Panc1 (cell line): Measurements from ENCODE around the gene MARCHF3. TPM values are rescaled to one million over a fixed set of nuclear protein-coding genes. Genes with fewer than 3 reads are reported as not detected.

Source experiments
- ATAC-seq: fragments of 200-7000 bp; cut with Tn5 transposase; 2 replicates; pipeline ENCODE4 v1.9.1; 2020; ENCODE audit warnings: mild to moderate bottlenecking, moderate library complexity
- BruUV-seq: library from RNA; stranded (reverse); fragments of 400-500 nt; replicated peaks from 2 replicates; lab custom pipeline; 2021; lab: Mats Ljungman, UMichigan
- CTCF ChIA-PET: fragments of 300-600 bp; sonication (Branson Sonifier 250); formaldehyde crosslinking; loops from one replicate; lab custom pipeline; 2022; ENCODE audit warnings: antibody characterized with exemption; lab: Charles Lee
- POLR2A ChIA-PET: fragments of 300-600 bp; sonication (Branson Sonifier 250); formaldehyde crosslinking; loops from one replicate; lab custom pipeline; 2022; ENCODE audit warnings: antibody characterized with exemption; lab: Charles Lee
- DNase-seq: peaks from one replicate; pipeline ENCODE4 v3.0.0-alpha.2; 2010; ENCODE audit warnings: low read depth, low spot score
- H3K27ac ChIP-seq: 2 replicates; pipeline ENCODE4 v1.5.1; 2011; ENCODE audit warnings: mild to moderate bottlenecking, low read length, inconsistent platforms
- H3K27me3 ChIP-seq: fragments of 200-500 bp; sonication (Bioruptor generic); 2 replicates; pipeline ENCODE4 v1.6.0; 2014; ENCODE audit warnings: low read length, inconsistent platforms; ENCODE audit not compliant: control insufficient read depth, insufficient read depth
- H3K36me3 ChIP-seq: fragments of 200-500 bp; sonication (Bioruptor generic); 2 replicates; pipeline ENCODE4 v1.5.1; 2014; ENCODE audit warnings: inconsistent platforms, mild to moderate bottlenecking, low read length, moderate library complexity; ENCODE audit not compliant: control insufficient read depth, insufficient read depth
- H3K4me1 ChIP-seq: 2 replicates; pipeline ENCODE4 v1.5.1; 2011; ENCODE audit warnings: inconsistent platforms, mild to moderate bottlenecking, low read length, moderate library complexity; ENCODE audit not compliant: control insufficient read depth, insufficient read depth
- H3K4me3 ChIP-seq, 2 experiments: 2 replicates each; pipeline ENCODE4 v1.5.1; 2011 to 2012; ENCODE audit warnings: low read depth in 2 of 2, low read length in 2 of 2, mild to moderate bottlenecking in 2 of 2, inconsistent platforms in 1 of 2, moderate library complexity in 1 of 2
- H3K9me3 ChIP-seq: fragments of 200-500 bp; sonication (Bioruptor generic); 2 replicates; pipeline ENCODE4 v1.5.1; 2014; ENCODE audit warnings: low read depth, mild to moderate bottlenecking, inconsistent platforms, low read length, moderate library complexity; ENCODE audit not compliant: control insufficient read depth, insufficient read depth
- POLR2AphosphoS5 ChIP-seq: IDR thresholded peaks from 2 replicates; pipeline ENCODE4 v1.6.1; 2012; ENCODE audit warnings: mild to moderate bottlenecking, low read depth, low read length, moderate library complexity
- SIN3A ChIP-seq: IDR thresholded peaks from 2 replicates; pipeline ENCODE4 v1.6.1; 2012; ENCODE audit warnings: low read depth, mild to moderate bottlenecking, low read length, moderate library complexity, borderline replicate concordance; ENCODE audit not compliant: insufficient read depth
- TCF7L2 ChIP-seq: IDR thresholded peaks from 2 replicates; pipeline ENCODE4 v1.6.1; 2011; ENCODE audit warnings: mild to moderate bottlenecking, low read depth, low read length, inconsistent platforms
- in situ Hi-C: cut with HindIII; loops from 2 replicates; pipeline ENCODE4 v1.10.0; 2016; ENCODE audit warnings: low sequenced_read_pairs, low pct_unique_long_range_greater_than_20kb
- intact Hi-C: fragments of 100-400 bp; cut with micrococcal nuclease; formaldehyde crosslinking; loops from one replicate; pipeline ENCODE4 v1.10.0; 2022; ENCODE audit not compliant: unreplicated experiment
- total RNA-seq: library from RNA; stranded (reverse); gene quantifications from one replicate; pipeline ENCODE4 v1.2.1, GENCODE V29; 2021; ENCODE audit not compliant: unreplicated experiment
- TF ChIP-seq, protein P1 (sequence below): fragments of 450-650 bp; IDR thresholded peaks from 2 replicates; pipeline ENCODE4 v1.5.1; 2017; ENCODE audit warnings: mild to moderate bottlenecking
- TF ChIP-seq, protein P2 (sequence below), 2 experiments: IDR thresholded peaks; 2 replicates each; pipeline ENCODE4 v1.6.1; 2011 to 2012; ENCODE audit warnings: low read depth in 2 of 2, control low read depth in 1 of 2, low read length in 1 of 2, mild to moderate bottlenecking in 1 of 2, moderate library complexity in 1 of 2; ENCODE audit not compliant: insufficient read depth in 1 of 2

Gene MARCHF3
- total RNA-seq, 1 experiment from 2014 or later: 3.0 TPM

DNA sequence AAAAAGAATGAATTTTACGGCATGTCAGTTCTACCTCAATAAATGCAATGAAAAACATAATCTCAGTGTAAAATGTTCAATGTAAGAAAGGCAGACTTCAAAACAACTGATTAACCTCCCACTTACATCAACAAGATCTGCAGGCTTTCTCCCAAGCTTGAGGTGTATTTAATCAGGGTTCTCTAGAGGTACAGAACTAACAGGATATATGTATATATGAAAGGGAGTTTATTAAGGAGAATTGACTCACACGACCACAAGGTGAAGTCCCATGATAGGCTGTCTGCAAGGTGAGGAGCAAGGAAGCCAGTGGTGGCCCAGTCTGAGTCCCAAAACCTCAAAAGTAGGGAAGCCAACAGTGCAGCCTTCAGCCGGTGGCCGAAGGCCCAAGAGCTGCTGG is 35.9 kb downstream of the MARCHF3 start:
- Histone ChIP-seq H3K9me3 (no peaks in the 10 kb centered on the region), H3K27me3 (no peaks in the 10 kb centered on the region), H3K27ac (no peak overlapping the region), H3K4me1 (no peaks in the 10 kb centered on the region), H3K36me3 (no peaks in the 10 kb centered on the region), H3K4me3 (no peak overlapping the region)
- POLR2A ChIA-PET: no interaction called here
- CTCF ChIA-PET: interaction anchor here (0.6 kb wide), 1 partner anchor 1162 kb away, joined by 4 read pairs; no protein-coding TSS in a partner anchor
- intact Hi-C loops (no loop called here), in situ Hi-C loops (no loop called here)
- DNase-seq (no peak), ATAC-seq (no peak)
- no TSS peak for BruUV-seq
- TF ChIP-seq, protein P1, sequence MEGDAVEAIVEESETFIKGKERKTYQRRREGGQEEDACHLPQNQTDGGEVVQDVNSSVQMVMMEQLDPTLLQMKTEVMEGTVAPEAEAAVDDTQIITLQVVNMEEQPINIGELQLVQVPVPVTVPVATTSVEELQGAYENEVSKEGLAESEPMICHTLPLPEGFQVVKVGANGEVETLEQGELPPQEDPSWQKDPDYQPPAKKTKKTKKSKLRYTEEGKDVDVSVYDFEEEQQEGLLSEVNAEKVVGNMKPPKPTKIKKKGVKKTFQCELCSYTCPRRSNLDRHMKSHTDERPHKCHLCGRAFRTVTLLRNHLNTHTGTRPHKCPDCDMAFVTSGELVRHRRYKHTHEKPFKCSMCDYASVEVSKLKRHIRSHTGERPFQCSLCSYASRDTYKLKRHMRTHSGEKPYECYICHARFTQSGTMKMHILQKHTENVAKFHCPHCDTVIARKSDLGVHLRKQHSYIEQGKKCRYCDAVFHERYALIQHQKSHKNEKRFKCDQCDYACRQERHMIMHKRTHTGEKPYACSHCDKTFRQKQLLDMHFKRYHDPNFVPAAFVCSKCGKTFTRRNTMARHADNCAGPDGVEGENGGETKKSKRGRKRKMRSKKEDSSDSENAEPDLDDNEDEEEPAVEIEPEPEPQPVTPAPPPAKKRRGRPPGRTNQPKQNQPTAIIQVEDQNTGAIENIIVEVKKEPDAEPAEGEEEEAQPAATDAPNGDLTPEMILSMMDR: no peak
- no peak for TF ChIP-seq SIN3A
- TF ChIP-seq TCF7L2: no peak
- TF ChIP-seq, protein P2, sequence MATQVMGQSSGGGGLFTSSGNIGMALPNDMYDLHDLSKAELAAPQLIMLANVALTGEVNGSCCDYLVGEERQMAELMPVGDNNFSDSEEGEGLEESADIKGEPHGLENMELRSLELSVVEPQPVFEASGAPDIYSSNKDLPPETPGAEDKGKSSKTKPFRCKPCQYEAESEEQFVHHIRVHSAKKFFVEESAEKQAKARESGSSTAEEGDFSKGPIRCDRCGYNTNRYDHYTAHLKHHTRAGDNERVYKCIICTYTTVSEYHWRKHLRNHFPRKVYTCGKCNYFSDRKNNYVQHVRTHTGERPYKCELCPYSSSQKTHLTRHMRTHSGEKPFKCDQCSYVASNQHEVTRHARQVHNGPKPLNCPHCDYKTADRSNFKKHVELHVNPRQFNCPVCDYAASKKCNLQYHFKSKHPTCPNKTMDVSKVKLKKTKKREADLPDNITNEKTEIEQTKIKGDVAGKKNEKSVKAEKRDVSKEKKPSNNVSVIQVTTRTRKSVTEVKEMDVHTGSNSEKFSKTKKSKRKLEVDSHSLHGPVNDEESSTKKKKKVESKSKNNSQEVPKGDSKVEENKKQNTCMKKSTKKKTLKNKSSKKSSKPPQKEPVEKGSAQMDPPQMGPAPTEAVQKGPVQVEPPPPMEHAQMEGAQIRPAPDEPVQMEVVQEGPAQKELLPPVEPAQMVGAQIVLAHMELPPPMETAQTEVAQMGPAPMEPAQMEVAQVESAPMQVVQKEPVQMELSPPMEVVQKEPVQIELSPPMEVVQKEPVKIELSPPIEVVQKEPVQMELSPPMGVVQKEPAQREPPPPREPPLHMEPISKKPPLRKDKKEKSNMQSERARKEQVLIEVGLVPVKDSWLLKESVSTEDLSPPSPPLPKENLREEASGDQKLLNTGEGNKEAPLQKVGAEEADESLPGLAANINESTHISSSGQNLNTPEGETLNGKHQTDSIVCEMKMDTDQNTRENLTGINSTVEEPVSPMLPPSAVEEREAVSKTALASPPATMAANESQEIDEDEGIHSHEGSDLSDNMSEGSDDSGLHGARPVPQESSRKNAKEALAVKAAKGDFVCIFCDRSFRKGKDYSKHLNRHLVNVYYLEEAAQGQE (IDR thresholded peaks at IDR 0.05; ENCODE audit: insufficient read depth in 1 of 2, low read depth in 2 of 2, low read length in 1 of 2): no peak
- TF ChIP-seq POLR2AphosphoS5: no peak

DNA sequence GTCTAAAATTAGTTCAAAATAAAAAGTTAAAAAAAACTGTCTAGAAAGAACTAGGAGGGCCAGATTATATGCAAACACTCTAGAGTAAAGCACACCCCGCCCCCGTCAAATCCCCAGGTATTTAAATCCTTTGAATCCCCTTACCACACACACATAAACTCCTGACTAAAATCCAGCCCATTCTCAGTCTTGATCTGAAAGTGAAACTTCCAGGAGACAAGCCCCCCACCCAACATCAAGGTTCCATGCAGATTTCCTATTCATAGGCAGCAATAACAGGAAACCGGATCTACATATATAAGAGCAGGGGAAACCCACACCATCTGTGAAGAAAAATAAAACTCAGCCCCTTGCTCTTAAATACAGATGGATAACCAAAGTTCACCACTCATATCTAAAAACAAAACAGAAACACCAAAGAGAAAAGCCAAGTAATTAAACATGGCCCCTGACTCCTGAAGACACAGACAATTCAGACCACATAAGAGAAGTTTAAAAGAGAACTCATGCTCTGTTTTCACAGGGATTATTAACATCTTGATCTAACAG is 42.3 kb downstream of the MARCHF3 start:
- in situ Hi-C loops (no loop called here), intact Hi-C loops (no loop called here)
- Histone ChIP-seq H3K27ac (no peak overlapping the region), H3K4me1 (no peaks in the 10 kb centered on the region), H3K4me3 (no peak overlapping the region), H3K36me3 (no peaks in the 10 kb centered on the region), H3K27me3 (no peaks in the 10 kb centered on the region), H3K9me3 (no peaks in the 10 kb centered on the region)
- TF ChIP-seq, protein P1: no peak
- no peak for TF ChIP-seq SIN3A
- TF ChIP-seq POLR2AphosphoS5: no peak
- TF ChIP-seq, protein P2 (IDR thresholded peaks at IDR 0.05; ENCODE audit: insufficient read depth in 1 of 2, low read depth in 2 of 2, low read length in 1 of 2): no peak
- no peak for TF ChIP-seq TCF7L2
- CTCF ChIA-PET: no interaction called here
- DNase-seq (no peak), ATAC-seq (no peak)
- POLR2A ChIA-PET: no interaction called here
- BruUV-seq: no TSS peak
